HG03196 (cell line): ENCODE data around the gene EPHB6.

Experiments used
- ATAC-seq: cut with Tn5 transposase; IDR thresholded peaks from one replicate; pipeline ENCODE4 v1.9.1; 2021; ENCODE audit not compliant: unreplicated experiment

Gene EPHB6

DNA sequence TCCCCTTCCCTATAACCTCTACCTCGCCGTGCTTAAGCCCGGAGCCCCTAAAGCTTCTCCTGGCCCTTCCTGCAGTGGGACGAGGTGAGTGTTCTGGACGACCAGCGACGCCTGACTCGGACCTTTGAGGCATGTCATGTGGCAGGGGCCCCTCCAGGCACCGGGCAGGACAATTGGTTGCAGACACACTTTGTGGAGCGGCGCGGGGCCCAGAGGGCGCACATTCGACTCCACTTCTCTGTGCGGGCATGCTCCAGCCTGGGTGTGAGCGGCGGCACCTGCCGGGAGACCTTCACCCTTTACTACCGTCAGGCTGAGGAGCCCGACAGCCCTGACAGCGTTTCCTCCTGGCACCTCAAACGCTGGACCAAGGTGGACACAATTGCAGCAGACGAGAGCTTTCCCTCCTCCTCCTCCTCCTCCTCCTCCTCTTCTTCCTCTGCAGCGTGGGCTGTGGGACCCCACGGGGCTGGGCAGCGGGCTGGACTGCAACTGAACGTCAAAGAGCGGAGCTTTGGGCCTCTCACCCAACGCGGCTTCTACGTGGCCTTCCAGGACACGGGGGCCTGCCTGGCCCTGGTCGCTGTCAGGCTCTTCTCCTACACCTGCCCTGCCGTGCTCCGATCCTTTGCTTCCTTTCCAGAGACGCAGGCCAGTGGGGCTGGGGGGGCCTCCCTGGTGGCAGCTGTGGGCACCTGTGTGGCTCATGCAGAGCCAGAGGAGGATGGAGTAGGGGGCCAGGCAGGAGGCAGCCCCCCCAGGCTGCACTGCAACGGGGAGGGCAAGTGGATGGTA lies 9.2 kb downstream of the EPHB6 start:
- ATAC-seq = no peak

DNA sequence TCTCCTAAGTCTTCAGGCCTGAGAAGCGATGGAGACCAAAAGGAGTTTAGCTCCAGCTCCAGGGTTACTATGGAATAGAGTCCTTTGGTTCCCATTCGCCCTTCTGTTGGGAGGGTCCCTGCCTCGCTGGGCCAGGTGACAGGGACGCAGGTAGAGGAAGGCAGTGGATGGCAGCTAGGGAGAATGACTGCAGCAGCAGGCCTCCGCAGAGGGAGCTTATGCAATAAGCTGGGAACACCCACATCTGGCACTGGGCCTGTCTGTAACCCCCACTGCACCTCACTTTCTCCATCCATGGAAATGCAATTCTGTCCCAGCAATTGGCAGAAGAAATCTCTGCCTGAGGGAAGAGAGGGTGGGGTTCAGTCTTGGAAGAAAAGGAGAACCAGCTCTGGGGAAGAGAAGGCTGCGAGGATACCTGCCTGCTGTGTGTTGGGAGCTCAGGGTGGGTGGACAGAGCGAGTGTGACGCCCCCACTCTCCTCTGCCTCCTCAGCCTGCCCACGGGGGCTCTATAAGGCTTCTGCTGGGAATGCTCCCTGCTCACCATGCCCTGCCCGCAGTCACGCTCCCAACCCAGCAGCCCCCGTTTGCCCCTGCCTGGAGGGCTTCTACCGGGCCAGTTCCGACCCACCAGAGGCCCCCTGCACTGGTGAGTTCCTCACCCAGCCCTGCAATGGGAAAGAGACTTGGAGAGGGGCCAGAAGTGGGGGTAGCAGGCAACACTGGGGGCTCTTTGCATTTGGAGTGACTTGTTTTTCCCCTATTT lies 10.3 kb downstream of the EPHB6 start:
- ATAC-seq = no peak

DNA sequence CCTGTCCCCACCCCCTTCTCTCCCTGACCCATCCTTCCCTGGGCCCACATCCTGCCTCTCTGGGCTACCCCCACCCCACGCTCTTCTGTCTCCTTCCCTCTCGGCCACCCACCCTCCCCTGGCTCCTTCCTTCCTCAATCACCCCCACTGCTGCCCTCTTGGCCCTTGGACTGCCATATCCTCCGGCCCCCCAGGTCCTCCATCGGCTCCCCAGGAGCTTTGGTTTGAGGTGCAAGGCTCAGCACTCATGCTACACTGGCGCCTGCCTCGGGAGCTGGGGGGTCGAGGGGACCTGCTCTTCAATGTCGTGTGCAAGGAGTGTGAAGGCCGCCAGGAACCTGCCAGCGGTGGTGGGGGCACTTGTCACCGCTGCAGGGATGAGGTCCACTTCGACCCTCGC lies 10.9 kb downstream of the EPHB6 start:
- ATAC-seq = no peak

DNA sequence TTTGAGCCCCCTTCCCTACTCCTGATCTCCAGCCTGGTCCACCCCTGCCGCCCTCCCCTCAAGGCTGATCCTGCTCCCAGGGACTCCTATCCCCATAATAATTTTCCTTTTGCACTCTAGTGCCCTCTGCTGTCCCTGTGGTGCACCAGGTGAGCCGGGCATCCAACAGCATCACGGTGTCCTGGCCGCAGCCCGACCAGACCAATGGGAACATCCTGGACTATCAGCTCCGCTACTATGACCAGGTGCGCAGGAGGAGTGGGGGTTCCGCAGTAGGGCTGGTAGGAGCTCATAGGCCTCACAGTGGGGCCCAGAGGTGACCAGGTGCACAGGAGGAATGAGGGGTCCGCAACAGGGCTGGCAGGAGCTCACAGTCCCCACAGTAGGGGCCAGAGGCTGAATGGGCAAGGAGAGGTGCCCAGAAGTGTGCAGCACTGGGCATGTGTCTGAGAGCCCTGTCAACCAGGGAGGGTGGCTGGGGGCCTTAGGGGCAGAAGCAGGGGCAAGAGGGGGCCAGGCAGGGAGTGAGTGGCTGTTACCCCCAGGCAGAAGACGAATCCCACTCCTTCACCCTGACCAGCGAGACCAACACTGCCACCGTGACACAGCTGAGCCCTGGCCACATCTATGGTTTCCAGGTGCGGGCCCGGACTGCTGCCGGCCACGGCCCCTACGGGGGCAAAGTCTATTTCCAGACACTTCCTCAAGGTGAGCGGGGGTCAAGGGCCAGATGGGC lies 11.7 kb downstream of the EPHB6 start:
- no peak for ATAC-seq

DNA sequence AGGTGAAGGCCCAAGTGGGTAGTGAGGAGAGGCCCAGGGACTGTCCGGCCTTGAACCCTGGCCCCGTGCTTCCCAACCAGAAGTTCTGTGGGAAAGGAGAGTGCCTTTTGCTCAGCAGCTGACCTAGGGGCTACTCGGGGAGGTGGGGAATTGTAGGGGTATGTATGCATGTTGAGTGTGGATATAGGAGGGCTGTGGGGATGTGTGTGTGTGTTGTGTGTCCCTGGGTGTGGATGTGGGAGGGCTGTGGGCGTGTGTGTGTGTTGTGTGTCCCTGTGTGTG lies 12.2 kb downstream of the EPHB6 start:
- no peak for ATAC-seq

DNA sequence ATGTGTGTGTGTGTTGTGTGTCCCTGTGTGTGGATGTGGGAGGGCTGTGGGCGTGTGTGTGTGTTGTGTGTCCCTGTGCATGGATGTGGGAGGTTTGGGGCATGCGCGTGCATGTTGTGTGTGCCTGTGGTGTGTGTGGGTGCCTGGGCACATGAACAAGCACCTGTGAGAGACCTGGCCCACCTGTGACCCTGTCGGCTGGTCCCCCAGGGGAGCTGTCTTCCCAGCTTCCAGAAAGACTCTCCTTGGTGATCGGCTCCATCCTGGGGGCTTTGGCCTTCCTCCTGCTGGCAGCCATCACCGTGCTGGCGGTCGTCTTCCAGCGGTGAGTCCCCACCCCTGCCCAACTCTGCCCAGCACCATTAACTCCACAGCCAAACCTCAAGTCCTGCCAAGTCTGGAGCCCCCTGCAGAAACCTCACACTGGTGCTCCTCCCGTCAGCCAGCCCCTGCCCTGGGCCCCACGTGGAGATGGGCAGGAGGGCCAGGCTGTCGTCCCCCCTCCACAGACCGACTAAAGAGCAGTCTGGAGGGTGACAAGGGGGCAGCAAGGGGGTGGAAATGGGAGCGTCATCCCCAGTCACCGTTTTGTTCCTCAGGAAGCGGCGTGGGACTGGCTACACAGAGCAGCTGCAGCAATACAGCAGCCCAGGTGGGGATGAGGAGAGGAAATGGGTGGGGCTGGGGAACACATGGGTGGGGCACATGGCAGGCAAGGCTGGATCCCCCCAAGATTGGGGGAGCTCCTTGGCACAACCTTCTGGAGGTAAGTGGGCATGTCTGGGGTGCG lies 12.7 kb downstream of the EPHB6 start:
- no peak for ATAC-seq

DNA sequence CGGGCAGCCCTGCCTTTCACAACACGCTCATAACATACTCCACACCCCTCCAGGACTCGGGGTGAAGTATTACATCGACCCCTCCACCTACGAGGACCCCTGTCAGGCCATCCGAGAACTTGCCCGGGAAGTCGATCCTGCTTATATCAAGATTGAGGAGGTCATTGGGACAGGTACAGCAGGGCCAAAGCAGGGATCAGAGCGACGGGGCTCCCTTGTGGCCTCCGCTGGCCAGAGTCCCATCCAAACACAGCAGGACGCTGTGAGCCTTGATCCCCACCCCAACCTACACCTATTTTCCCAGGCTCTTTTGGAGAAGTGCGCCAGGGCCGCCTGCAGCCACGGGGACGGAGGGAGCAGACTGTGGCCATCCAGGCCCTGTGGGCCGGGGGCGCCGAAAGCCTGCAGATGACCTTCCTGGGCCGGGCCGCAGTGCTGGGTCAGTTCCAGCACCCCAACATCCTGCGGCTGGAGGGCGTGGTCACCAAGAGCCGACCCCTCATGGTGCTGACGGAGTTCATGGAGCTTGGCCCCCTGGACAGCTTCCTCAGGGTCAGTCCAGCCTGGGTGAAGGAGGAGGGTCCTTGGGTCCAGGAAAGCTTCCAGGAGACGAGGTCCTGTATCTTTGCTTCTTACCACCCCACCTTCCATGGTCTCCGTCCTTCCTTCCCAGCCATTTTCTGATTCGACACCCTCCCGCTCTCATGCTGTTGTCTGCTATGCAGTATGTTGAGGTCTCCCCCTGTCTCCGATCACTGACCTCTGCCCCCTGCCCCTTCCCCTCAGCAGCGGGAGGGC lies 13.5 kb downstream of the EPHB6 start:
- no peak for ATAC-seq

DNA sequence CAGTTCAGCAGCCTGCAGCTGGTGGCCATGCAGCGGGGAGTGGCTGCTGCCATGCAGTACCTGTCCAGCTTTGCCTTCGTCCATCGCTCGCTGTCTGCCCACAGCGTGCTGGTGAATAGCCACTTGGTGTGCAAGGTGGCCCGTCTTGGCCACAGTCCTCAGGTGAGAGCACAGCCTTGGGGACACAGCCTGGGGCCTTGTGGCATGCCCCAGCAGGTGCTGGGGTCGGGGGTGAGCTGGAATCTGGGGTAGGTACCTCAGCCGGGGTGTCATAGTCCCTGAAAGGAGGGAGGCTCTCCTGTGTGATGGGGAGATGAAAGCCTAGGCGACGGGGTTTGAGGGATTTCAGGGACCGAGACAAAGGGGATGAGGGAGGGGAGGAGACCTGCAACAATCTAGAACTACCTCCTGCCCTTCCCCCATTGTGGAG lies 14.1 kb downstream of the EPHB6 start:
- ATAC-seq = no peak

DNA sequence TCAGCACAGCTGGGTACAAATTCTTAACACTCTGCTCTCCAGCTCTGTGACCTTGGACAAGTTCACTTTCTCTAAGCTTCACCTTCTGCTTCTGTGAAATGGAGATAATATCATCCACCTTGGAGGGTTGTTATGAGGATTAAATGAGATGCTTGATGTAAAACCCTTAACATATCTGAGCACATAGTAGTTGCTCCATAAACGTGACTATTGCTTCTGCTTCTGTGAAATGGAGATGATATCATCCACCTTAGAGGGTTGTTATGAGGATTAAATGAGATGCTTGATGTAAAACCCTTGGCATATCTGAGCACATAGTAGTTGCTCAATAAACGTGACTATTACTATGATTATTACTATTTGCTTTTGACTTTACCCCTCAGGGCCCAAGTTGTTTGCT lies 14.6 kb downstream of the EPHB6 start:
- no peak for ATAC-seq

DNA sequence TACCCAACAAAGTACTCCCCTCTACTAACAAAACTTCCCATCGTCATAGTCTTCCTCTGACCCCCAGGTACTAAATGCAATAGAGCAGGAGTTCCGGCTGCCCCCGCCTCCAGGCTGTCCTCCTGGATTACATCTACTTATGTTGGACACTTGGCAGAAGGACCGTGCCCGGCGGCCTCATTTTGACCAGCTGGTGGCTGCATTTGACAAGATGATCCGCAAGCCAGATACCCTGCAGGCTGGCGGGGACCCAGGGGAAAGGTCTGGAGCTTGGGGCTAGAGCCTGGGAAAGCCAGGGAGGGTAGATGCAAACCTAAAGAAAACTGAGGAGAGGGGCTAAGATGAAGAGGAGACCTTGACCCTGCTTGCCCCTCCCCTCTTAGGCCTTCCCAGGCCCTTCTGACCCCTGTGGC lies 15.3 kb downstream of the EPHB6 start:
- ATAC-seq = no peak

DNA sequence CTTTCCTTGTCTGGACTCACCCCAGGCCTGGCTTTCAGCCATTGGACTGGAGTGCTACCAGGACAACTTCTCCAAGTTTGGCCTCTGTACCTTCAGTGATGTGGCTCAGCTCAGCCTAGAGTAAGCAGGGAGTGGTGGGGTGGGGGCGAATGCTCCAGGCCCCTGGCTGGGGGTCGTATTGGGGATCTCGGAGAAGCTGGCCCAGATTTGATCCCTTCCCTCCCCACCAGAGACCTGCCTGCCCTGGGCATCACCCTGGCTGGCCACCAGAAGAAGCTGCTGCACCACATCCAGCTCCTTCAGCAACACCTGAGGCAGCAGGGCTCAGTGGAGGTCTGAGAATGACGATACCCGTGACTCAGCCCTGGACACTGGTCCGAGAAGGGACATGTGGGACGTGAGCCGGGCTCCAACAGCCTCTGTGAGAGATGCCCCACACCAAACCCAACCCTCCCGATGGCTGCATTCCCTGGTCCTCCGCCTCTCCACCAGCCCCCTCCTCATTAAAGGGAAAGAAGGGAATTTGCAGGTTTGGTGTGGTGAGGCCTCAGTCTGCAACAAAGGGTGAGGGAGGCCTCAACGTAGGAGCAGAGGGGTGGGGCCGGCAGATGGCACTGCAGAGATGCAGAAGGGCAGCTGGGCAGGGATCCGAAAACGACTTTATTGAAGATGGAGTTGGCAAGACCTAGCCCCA lies 15.8 kb downstream of the EPHB6 start:
- ATAC-seq = no peak

DNA sequence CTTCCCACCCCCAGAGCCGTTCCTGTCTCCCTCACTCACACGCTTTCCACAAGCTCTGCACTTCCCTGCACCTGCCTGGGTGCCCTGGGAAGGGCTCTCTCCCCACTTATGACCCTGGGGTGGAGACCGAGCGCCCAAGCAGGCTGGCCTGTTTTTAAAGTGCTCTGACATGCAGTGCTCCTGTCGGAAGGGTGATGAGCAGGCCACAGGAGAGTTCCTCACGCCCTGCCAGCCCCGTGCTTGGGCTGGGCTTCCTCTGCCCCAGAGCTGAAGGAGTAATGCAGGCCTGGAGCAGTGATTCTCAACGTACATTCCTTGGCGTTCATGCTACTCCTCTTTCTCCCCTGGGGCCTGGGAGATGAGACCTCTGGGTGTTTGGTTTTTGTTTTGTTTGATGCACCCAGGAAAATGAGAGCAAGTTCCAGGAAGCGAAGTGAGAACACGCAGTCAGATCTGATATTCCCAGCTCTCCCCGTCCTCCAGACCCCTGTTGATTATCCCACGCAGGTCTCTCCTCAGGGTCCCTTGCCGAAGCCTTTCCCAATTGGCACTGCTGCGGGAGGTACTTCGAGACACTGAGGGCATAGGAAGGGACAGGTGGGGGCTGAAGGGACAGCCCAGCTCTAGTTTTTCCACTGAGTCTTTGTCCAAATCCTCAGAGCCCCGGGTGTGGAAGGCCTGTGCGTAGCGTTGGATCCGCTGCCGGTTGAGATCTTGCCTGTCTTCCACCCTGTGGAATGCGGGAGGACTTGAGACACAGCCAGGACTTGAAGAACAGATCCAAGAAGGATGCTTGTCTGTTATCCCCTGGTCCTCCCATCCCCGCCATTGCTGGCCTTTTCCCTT lies 16.6 kb downstream of the EPHB6 start:
- no peak for ATAC-seq

DNA sequence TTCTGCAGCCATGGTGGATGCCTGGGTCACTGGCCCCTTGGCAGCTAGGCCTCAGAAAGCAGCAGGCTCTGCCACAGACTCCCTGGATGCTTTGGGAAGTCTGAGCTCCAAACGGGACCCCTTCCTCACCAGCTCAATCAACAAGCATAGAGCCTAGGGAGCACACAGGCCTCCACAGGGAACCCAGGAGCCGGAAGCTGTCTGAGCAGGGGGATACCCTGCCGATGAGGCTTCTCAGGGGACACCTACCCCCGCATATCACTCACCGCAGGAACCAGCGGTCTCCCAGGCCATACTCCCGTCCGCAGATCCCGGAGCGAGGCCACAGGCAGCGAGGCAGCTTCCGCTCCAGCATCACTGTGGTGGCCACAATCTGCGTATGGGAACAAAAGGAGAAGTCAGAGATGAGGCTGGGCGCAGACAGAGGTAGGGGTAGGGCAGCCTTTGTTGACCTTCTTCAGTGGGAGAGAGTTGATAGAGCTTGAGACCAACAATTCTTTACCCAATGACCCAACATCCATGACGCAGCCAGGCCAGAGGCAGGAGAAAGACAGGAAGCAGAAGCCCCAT lies 17.3 kb downstream of the EPHB6 start:
- ATAC-seq = no peak

DNA sequence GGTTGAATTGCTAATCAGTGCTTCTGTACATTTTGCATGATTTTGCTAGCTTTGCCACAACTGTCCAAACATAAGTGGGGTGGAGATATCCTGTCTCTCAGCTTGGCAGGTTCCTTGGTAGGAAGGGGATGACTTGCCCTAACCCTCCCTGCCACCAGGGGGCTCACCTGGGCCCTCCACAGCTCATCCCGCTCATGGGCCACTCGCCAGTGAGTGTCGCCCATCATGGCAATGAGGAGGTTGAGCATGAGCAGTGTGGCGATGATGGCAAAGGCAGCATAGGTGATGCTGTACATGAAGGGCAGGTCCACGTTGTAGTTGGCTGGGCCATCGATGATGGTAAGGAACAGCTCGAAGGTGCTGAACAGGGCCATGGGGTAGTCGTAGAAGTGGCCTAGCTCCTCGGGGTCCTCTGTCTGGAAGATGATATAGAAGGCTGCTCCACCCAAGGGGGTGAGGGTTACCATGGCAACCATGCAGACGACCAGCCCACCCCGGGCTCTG lies 18.5 kb downstream of the EPHB6 start:
- no peak for ATAC-seq

DNA sequence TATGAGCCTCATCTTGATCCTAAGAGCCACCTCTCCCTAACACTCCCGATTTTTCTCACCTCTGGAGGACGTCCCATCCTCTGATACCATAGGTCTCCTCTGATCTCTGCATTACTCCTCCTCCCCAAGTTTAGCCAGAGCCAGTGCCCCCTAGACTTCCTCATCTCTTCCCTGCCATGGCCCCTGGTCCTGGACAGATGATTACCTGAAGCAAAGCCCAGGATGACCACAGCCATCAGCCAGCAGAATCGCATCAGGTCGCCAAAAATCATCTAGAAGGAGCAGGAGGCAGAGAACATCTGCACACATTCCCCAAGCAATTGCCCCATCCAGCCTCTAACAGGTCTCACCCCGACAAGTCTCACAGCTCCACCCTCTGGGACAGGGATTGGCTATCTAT lies 19.0 kb downstream of the EPHB6 start:
- ATAC-seq = no peak

DNA sequence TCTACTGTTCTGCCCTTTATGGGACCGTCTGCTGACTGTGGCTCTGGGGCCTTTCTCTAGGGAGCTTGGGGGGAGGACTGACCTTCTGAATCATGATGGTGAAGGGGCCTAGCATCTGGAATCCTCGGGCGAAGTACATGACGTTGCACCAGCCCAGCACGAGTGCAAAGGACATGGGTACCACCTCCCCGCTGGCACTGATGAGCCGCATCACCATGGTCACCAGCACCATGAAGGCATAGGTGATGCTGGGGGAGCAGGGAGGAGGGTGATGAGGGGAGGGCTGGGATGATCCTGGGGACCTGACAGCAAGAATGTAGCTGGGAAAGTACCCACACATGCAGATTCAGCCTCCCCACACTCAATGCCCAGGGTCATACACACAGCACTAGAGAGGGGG lies 19.5 kb downstream of the EPHB6 start:
- no peak for ATAC-seq

DNA sequence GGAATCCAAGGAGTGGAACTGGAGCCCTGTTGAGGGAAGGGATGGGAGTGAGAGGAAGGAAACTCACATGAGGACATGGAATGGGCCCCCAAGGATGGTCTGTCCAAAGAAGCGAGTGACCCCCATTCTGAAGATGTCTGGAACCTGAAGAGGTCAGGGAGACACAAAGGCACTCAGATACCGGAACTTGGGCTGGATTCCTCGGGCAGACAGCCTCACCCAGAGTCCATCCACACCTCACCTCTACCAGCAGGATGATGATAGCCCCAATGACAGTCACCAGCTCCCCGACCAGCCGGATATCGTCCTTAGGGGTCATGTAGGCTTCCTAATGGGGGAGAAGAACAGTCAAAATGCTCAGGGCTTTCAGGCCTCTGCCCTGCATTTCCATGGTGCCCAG lies 20.0 kb downstream of the EPHB6 start:
- ATAC-seq = no peak

DNA sequence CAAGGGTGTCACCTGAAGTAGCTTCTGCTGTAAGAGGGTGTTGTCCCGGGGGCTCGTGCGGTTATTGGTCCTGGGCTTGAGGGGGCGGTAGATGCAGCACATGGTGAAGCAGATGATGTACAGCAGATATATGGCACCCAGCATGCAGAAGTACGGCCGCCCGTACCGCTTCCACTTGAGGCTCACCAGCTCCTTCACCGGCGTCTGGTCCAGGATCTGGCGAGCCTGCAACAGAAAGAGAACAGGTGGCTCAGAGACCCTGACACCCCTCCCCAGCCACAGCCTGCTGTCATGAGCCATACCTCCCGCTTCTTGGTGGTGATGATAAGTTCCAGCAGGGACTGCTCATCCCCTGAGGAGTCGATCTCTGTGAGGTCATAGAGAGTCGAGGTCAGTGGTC lies 20.6 kb downstream of the EPHB6 start:
- no peak for ATAC-seq
